GM15510 (cell line): ENCODE data around the gene ADGRA1.

Experiments used
- POLR2A ChIP-seq: IDR thresholded peaks from 3 replicates; pipeline ENCODE4 v1.6.1; 2011; ENCODE audit warnings: borderline replicate concordance; ENCODE audit not compliant: insufficient read length; ENCODE audit errors: extremely low read depth

ADGRA1 gene

GRCh38 chr10:133050371-133050770 lies 37.4 kb upstream of the ADGRA1 start:
- no peak for TF ChIP-seq POLR2A

- no peak for TF ChIP-seq POLR2A
These were observed 35.6 kb upstream of the ADGRA1 start for GRCh38 chr10:133052076-133052475.

- no peak for TF ChIP-seq POLR2A
These were observed 32.3 kb upstream of the ADGRA1 start for GRCh38 chr10:133055470-133055869.

GRCh38 chr10:133056001-133056400 lies 31.7 kb upstream of the ADGRA1 start:
- no peak for TF ChIP-seq POLR2A

- no peak for TF ChIP-seq POLR2A
These were observed 31.0 kb upstream of the ADGRA1 start for GRCh38 chr10:133056651-133057178.

GRCh38 chr10:133058331-133059092 lies 29.2 kb upstream of the ADGRA1 start:
- TF ChIP-seq POLR2A = no peak

GRCh38 chr10:133059093-133059470 lies 28.6 kb upstream of the ADGRA1 start:
- no peak for TF ChIP-seq POLR2A

- TF ChIP-seq POLR2A = no peak
These were observed 28.2 kb upstream of the ADGRA1 start for GRCh38 chr10:133059571-133059970.

- no peak for TF ChIP-seq POLR2A
These were observed 27.7 kb upstream of the ADGRA1 start for GRCh38 chr10:133060022-133060421.

- TF ChIP-seq POLR2A = no peak
These were observed 27.3 kb upstream of the ADGRA1 start for GRCh38 chr10:133060466-133060865.

- TF ChIP-seq POLR2A = no peak
These were observed 26.8 kb upstream of the ADGRA1 start for GRCh38 chr10:133060881-133061280.

- no peak for TF ChIP-seq POLR2A
These were observed 26.3 kb upstream of the ADGRA1 start for GRCh38 chr10:133061296-133062038.

GRCh38 chr10:133062085-133062484 lies 25.6 kb upstream of the ADGRA1 start:
- TF ChIP-seq POLR2A = no peak

- no peak for TF ChIP-seq POLR2A
These were observed 25.1 kb upstream of the ADGRA1 start for GRCh38 chr10:133062635-133063034.
